HK-2 (cell line): ENCODE measurements around the gene ZNF592.

Source experiments
- DNase-seq: peaks from one replicate; pipeline ENCODE4 v3.0.0-alpha.2; 2018; ENCODE audit not compliant: unreplicated experiment

ZNF592 gene

DNA sequence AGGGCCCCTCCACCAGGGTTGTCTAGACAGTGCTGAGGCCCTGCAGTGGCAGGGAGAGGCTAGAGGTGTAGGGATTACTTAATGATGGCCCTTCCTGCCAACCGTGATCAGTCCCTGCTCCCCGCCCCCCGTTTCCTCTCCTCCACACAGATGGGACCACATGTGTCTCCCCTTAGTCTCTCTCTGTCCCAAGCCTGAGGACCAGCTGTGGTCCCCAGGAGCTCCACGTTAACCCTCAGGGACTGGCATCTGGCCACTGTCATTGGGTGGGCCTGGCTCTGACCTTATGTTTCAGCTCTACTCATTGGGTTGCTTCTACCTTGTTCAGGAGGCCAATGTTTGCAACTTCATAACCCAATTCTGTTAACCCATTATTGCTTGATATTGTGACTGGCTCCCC lies 62.8 kb downstream of the ZNF592 start:
- no peak for DNase-seq

DNA sequence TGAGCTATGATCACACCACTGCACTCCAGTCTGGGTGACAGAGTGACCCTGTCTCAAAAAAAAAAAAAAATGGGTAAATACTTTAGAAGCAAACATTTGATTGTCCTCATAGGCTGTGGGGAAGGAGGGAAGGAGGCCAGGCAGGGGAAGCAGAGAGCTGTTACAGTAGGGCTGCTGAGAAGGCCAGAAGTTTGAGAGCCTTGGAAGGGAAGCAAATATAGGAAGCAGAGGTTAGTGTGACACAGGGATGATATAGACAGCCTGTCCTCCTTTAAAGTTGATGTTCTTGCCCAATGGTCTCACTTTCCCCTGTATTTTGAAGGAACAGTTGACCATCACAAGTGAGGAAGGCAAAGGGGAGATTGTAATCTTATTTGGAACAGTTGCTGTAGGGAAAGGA lies 63.4 kb downstream of the ZNF592 start:
- DNase-seq, result no peak

DNA sequence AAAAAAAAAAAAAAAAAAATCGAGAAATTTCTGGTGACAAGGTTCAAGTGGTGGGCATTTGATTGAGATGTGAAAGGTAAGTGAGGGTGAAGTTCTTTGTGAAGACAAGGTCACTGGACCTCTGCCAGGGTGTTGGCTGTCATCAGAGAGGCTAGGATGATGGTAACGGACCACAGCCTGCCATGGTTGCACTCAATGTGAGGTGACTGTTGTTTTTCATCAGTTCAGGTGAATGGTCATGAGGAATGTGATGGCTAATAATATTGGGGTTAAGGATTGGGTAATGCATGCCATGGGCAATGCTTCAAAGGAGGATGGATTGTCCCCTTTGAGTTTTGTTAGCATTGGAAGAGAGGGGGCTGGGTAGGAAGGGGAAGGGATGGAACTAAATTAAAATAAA lies 64.5 kb downstream of the ZNF592 start:
- DNase-seq, result no peak

DNA sequence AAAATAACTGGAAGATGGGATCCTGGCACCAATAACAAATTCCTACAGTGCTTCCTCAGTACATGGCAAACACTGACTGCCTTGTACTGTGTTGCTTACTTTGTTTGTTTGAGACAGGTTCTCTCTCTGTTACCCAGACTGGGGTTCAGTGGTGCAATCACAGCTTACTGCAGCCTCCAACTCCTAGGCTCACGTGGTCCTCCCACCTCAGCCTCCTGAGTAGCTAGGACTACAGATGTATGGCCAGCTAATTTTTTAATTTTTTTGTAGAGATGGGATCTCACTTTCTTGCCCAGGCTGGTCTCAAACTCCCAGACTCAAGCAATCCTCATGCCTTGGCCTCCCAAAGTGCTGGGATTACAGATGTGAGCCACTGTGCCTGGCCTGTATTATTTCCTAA lies 65.0 kb downstream of the ZNF592 start:
- no peak for DNase-seq

DNA sequence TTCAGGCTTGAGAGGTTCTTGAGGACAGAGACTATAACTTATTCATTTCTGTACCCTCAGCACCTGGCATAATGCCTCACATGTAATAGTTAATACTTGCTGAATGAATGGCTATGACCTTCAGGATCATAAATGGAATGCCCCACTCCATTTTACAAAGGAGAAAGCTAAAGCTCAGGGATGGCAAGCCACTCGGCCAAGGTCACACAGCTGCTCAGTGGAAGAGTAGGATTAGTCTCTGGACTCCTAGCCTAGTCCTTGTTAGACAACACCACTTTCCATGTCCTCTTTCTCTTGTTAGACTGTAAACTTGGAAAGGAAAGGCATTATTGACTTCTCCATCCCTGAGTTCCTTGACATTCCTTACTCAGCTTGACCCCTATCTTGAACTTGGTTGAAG lies 65.5 kb downstream of the ZNF592 start:
- DNase-seq, result no peak

DNA sequence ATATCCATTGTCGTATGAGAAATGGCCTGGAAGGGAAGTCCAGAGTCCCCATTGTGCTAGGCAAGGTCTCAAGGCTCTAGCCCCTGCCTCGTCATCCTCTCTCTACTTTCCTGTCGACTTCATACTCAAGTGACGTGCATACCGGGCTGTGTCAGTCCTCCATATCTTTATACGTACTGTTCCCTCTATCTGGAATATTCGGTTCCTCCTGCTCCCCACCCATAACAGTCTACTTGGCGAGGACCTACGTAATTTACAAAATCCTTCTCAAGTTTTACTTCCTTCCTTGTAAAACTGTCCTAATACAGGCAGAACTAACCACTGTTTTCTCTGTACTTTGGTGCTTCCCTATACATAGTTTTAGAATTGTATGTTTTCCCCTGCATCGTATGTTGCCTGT lies 66.5 kb downstream of the ZNF592 start:
- no peak for DNase-seq

DNA sequence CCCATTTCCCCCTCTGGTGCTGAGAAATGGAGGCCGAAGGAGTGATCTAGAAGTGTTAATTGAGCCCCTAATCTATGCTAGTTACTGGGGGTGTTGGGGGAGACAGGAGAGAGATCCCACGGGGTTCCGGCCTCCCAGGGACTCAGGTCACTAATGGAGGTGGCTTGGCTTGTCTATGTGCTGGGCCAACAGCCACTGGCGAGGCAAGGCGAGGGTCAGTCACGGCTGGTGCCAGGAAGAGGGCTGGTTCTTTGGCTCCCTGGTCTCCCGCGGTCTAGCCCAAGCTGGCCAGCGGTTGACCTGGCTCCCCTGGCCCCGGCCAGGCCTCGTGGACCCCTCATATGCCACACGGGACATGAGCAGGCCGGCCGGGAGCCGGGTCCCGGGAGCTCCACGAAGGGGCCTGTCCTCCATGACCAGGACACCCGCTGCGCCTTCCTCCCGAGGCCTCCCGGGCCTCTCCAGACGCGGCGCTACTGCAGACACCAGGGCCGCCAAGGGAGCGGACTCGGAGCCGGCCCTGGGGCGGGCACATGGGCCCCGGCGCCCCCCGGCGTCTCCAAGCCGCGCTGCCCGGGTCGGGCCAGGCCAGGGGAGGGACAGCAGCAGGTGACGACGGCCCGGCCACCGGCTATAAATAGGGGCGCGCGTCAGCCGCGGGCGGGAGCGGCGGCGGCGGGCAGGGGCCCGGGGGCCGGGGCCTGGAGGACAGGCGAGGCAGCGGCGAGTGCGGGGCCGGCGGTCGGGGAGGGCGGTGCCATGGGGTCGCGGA lies 68.5 kb downstream of the ZNF592 start, which contains the start of gene ALPK3:
TSS of gene ALPK3 (plus strand) at position 663 of the 772 bp plus-strand sequence. CDS start at position 760, 97 bp downstream.
- no peak for DNase-seq

DNA sequence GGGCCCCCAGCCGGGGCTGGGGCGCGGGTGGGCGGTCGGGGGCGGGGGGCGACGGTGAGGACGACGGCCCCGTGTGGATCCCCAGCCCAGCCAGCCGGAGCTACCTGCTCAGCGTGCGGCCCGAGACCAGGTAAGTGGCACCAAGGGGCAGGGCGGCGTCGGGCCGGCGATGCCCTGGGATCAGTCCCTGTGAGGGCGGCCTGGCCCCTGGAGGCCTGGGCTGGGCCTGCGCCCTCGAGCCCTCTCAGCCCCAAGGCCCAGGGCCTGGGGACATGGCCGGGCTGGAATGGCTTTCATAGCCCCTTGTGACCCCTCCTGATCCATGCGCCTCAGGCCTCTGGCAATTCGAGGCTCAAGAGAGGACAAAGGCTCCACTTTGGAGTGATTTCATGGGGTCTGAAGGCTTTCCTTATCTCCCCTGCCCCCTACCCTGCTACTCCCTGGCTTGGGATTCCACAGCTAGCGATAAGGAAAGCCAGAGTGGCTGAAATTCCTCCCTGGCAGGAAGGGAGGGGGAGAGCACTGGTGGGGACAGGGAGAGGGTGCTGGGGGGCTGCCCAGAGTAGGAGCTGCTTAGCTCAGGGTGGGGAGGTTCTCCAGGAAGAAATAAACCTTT lies 69.2 kb downstream of the ZNF592 start:
- DNase-seq, result no peak

DNA sequence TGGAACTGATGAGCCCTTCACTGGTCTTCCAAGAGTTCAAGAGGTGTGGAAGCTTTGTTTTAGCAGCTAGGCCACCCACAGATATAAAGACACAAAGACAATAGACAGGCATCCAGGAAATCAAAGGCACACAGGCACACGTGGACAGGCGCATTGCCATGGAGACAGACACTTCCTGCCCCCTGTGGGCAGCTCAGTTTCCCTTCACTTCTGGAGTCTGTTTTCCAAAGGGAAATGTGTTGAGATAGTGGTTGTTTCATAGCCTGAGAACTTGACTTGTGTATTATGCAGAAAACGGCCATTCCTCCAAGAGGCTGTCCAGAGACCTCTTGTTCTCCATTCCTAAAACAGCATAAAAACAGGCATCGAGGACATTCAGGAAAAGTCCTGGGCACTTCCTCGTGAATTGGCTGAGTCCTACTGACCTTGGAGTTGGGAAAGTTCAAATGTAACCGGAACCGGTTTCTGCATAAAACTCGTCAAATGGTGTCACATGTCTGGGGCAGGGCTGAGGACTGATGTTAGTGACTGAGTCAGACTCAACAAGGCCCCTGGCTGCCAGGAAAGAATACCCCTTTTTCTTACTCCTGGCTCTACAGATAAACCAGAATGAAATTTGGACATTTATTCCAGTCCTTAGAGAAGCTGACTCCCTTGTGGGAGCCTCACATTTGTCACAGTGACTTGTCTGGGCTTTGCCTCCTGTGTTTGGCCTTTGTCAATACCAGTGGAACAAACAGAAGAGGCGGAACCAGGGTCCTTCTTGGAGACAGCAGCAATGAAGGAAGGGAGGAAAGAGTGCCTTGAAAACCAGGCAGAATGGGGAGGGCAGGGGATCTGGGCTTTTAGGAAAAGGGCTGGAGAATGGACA lies 70.1 kb downstream of the ZNF592 start:
- no peak for DNase-seq

DNA sequence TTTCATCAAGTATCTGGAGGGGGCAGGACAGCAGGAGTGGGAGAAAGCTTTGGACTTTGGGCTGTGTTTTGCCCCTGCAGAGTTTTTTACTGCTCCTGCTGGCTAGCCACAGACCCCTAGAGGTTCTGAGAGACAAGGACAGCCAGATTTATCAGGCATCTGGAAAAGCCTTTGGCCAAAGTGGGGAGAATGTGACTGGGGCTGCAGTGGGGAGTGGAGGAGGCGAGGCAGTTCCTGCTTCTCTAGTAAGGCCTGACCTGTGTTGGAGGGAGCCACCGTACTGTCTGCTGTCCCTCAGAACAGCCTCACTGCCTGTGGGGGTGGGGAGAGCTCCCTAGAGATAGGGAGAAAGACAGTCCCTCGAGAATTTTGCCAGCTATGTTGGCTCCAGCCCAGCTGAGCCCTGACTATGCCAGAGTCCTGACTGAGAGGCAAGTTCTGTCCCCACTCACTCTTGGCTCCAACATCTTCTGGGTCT lies 70.9 kb downstream of the ZNF592 start:
- no peak for DNase-seq

DNA sequence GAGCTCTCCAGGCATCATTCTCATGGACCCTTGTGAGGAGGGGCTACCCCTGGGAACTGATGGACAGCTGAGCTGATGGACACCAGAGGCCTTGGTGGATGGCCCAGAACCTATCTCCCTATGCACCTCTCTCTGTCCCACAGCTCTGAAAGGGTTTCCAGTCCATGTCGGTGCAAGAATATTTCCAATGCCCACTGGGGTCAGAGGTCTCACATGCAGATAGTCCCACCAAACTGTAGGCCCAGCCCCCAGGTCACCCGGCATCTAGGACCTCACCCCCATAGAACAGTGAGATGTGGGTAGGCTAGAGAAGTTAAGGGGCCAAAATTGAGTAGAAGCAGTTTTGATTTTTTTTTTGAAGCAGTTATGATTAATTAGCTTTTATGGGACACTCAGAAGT lies 71.4 kb downstream of the ZNF592 start:
- no peak for DNase-seq

DNA sequence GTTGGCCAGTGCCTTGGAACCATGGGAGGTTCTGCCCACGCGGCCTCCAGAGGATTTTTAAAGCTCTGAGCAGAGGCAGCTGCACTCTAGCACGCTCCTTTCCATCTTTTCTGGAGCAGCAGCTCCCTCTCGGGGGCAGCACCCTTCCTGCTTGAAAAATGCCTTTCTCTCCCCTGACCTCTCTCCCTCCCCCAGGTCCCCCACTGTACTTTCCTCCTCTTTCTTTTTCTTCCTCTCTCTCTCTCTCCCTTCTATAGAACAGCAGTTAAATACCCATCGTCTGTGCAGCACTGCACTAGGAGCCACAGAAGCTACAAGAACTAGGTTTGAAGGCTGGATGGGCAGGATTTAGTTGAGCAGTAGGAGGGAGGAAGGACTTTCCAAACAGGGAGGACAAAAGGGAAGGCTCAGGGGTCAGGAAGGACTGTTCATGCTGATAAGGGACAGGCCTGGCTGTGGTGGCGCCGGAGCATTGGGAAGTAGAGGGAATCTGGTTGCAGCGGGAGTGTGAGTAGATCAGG lies 73.2 kb downstream of the ZNF592 start:
- no peak for DNase-seq

DNA sequence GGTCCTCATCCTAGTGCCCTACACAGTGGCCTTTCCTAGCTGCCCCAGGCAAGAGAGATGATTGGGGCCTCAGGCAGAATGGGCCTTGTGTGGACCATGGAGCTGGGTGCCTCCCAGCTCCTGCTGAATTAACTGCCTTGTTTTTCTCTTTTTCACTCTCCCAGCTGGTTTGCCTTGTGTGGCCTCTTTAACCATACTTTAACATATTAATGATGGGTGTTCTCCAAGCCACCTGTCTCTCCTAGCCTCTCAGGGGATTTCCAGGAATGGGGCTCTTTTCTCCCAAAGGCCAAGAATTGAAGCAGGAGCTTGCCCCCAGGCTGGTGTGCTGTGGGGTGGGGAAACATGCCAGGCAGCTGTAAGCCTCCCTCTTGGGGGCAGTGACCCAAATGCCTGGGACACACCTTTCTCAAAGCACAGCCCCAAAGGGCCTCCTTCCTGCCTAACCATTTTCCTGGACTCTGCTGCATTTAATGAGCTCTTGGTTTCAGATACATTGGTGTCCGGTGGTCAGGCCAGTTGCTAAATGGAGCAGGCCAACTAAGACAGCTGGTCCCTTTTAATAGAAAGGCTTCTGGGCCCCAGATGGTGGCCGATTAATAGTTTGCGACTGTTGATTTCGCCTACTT lies 74.4 kb downstream of the ZNF592 start:
- no peak for DNase-seq

DNA sequence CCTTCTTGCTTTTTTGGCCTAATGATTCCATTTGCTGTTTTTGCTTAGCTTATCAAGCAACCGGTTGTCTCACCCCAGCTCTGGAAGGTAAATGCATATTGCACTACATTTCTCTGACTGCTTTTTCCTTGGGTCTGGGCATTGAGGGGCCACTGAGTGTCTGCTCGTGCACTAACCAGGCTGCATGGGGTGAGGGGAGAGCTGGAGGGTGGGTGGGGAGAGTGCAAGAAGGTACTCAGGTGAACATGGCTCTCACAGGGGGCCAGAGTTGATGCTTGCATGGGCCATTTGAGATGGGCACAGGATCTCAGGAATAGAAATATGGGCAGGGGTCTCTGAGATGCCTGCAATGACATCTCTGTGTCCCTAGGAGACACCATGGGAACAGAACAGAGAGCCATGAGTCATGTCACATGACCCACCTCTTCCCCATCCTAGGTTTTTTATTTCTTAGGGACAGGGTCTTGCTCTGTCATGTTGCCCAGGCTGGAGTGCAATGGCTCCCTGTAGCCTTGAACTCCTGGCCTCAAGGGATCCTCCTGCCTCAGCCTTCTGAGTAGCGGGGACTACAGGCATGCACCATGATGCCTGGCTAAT lies 75.0 kb downstream of the ZNF592 start:
- no peak for DNase-seq

DNA sequence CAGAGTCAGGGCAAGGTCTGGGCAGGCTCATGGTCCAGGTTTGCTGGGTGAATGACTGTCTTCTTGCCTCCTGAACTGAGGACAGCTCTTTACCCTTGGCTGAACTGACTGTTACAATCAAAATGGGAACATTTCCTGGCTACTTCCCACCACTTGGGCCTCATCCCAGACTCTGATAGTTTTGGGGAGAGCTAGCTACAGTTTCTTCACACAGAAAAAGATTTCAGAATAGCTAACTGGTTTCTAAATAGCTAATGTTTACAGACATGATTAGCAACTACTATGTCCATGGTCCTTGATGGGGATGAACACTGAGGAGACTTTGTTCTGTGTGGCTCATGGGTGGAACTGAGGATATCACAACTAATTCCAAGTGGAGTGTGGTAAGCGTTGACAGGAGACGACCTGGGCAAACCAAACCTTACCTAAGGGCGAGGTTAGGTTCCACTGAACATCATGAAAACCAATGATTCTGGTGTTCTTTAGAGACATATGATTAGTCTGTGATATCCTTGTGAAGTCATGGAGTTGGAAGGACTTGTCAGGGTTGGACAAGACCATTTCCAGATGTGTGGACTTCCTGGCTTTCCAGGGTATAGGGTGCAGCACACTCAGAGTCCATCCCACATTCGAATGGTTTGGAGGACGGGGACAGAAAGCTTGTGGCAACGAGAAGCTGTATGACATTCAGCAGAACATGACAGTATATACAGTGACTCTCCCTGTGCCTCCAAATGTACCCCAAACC lies 76.0 kb downstream of the ZNF592 start:
- DNase-seq, result no peak

DNA sequence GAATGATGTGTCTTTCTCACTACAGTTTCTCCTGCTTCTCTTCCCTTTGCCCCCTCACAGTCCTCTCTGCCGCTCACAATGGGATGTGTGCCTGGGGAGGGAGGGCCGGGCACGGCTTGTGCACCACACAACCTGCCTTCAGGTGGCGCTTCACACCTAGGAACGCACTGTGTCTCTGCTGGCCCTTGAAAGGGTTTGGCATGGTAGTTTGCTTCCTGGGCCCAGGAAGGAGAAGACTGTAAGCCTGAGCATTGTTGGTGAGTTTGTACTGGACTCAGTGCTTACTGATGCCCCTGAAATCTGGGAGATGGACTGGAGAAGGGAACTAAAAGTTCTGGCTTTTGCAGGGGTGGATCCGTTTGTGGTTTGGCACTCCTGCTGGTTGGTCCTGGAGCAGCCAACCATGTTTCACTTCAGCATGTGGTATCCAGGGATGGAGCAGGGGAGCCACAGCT lies 78.0 kb downstream of the ZNF592 start:
- peak; percentile 30 for DNase-seq

DNA sequence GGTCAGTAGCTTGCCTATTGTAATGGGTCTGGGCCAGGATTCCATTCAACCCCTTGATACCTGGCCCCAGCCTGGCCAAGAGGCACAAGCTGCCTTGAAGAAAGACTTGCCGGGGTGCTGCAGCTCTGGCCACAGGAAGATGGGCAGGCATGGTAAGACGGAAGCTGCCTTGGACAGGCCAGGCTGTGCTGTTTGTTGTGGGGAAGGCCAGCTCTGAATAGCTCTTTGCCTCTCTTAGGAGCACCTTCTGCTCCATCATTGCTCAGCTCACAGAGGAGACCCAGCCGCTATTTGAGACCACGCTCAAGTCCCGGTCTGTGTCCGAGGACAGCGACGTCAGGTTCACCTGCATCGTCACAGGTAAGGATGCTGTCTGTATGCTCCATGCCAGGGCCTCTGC lies 78.9 kb downstream of the ZNF592 start:
- no peak for DNase-seq

DNA sequence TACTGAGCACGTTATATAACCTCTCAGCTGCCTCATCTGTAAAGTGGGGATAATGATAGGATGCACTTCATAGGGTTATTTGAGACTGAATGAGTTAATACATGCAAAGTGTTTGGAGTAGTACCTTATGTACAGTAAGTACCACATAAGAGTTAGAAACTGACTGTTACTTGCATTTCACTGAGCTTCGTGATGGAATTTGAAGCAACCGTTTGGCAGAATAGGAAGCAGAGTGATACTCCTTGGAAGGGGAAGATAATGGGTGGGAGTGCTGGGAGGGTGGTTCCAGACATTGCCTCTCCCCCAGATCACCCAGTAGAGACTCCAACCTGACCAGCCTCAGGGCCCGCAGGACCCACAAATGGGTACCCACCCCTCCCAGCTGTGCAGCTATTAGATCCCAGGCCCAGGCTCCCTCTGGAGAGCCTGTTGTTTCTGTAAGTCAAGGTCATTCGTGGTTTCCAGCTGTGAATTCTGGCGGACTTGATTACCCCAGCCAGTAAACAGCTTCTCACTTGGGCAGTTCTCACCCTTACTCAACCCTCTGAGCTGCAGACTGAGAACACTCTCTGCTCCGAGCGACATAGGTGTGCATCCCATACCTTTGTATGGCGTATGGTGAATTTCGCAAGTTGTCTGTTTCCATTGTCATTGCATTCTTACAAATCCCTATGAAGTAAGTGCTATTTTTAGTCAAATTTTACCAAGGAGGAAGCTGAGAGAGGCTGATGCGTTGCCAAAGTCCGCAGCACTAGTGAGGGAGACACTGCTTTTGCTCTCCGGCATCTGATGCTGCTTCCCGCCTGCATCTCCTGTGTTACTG lies 79.9 kb downstream of the ZNF592 start:
- DNase-seq, result no peak

DNA sequence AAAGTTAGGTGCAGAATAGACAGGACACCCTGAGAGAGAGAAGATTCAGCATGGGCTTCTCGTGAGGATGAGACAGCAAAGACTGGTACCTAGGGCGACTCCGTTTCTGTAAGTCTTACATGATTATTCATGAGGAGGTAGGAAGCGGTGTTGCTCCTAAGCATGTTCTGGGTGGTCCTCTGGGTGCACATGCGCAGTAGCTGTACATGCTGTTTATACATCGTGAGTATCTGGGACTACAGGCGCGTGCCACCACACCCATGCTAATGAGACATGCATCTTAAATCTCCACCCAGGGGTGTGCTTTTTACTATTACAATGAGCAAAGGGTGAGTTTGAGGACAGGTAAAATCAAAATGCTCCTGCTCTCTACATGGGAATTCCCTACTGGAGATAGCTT lies 81.0 kb downstream of the ZNF592 start:
- no peak for DNase-seq

DNA sequence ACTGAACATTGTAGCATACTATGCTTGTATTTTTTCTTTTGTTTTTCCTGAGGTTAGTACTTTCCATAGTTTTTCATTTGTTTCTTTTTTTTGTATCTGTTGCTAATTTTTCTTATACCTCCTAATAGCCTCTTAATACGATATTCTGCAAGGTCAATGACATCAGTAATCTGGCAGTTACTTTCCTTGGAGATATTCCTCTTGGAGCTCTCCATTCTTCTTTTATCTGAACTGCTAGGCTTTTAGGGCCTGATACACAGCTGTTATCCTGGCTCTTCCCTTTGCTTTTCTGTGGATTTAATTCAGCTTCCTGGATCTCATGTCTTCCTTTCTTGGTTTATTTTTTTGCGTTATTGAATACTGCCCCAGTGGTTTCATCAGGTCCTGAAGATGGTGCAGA lies 81.6 kb downstream of the ZNF592 start:
- no peak for DNase-seq
